Hepatocyte (in vitro differentiated cells): ENCODE results near the gene GATD1.

ENCODE experiments used
- CTCF ChIP-seq: fragments of 200-600 bp; sonication (generic); IDR thresholded peaks from 2 replicates; pipeline ENCODE4 v1.5.1; 2016; ENCODE audit warnings: antibody characterized with exemption, mild to moderate bottlenecking; ENCODE audit not compliant: poor library complexity
- EZH2 ChIP-seq: fragments of 200-600 bp; sonication (generic); IDR thresholded peaks from 2 replicates; pipeline ENCODE4 v1.6.1; 2016; ENCODE audit warnings: antibody characterized with exemption, mild to moderate bottlenecking, borderline replicate concordance
- EZH2phosphoT487 ChIP-seq: fragments of 200-600 bp; sonication (generic); IDR thresholded peaks from one replicate; pipeline ENCODE4 v1.6.1; 2018; ENCODE audit warnings: antibody characterized with exemption, mild to moderate bottlenecking, low read depth, moderate library complexity; ENCODE audit not compliant: unreplicated experiment, severe bottlenecking

GRCh38 chr11:797296-798092 is 20.2 kb upstream of the GATD1 start:
- TF ChIP-seq CTCF (no peak), EZH2 (no peak), EZH2phosphoT487 (no peak)
